Glutamatergic neuron (in vitro differentiated cells): ENCODE measurements around the gene EFEMP1. TPM values are rescaled to one million over a fixed set of nuclear protein-coding genes. Genes with fewer than 3 reads are reported as not detected.
A peak's percentile ranks its signal among the peaks of the same experiment; 100 is the strongest.

Experiments
- DNase-seq: peaks from one replicate; pipeline ENCODE4 v3.0.0; 2022
- H3K27ac Mint-ChIP-seq: one replicate; pipeline ENCODE4 v1.8.0; 2020; ENCODE audit warnings: mild to moderate bottlenecking, mixed read lengths, inconsistent platforms; ENCODE audit not compliant: unreplicated experiment
- H3K27me3 Mint-ChIP-seq: one replicate; pipeline ENCODE4 v1.8.0; 2020; ENCODE audit warnings: mild to moderate bottlenecking, moderate library complexity, mixed read lengths, inconsistent platforms; ENCODE audit not compliant: unreplicated experiment
- H3K36me3 Mint-ChIP-seq: one replicate; pipeline ENCODE4 v1.8.0; 2020; ENCODE audit warnings: mild to moderate bottlenecking, mixed read lengths, inconsistent platforms; ENCODE audit not compliant: unreplicated experiment
- H3K4me1 Mint-ChIP-seq: one replicate; pipeline ENCODE4 v1.8.0; 2020; ENCODE audit warnings: mild to moderate bottlenecking, low read depth, mixed read lengths, inconsistent platforms; ENCODE audit not compliant: unreplicated experiment
- H3K4me3 Mint-ChIP-seq: one replicate; pipeline ENCODE4 v1.8.0; 2020; ENCODE audit warnings: mild to moderate bottlenecking, mixed read lengths, inconsistent platforms; ENCODE audit not compliant: unreplicated experiment
- H3K9me3 Mint-ChIP-seq: one replicate; pipeline ENCODE4 v1.8.0; 2020; ENCODE audit warnings: mild to moderate bottlenecking, moderate library complexity, mixed read lengths, inconsistent platforms; ENCODE audit not compliant: unreplicated experiment
- CTCF ChIP-seq: fragments of 200-600 bp; sonication (generic); IDR thresholded peaks from one replicate; pipeline ENCODE4 v1.5.0; 2021; ENCODE audit not compliant: partially characterized antibody, unreplicated experiment
- total RNA-seq: library from RNA; stranded (reverse); fragmentation: NEBNext Ultra II Directional; extraction: Animal tissue kit (Norgen Biotek cat#: 25700); gene quantifications from one replicate; pipeline ENCODE4 v1.2.1, GENCODE V29; 2021; ENCODE audit not compliant: unreplicated experiment

The EFEMP1 gene
- total RNA-seq, 1 donor from 2014 or later: 1.2 TPM

- no peak for TF ChIP-seq CTCF
- Mint-ChIP-seq H3K27ac (no peak overlapping the region), H3K4me1 (peaks cover 2% of the 10 kb centered on the region), H3K36me3 (no peaks in the 10 kb centered on the region), H3K9me3 (no peaks in the 10 kb centered on the region), H3K27me3 (peaks cover 2% of the 10 kb centered on the region), H3K4me3 (no peak overlapping the region)
- no peak for DNase-seq
Measured at GRCh38 chr2:55926974-55927373, 3.4 kb upstream of the EFEMP1 start.

GRCh38 chr2:55926246-55926645, 2.7 kb upstream of the EFEMP1 start:
- Mint-ChIP-seq H3K4me3 (no peak overlapping the region), H3K27ac (no peak overlapping the region), H3K27me3 (peaks cover 4% of the 10 kb centered on the region), H3K9me3 (no peaks in the 10 kb centered on the region), H3K36me3 (no peaks in the 10 kb centered on the region), H3K4me1 (peaks cover 2% of the 10 kb centered on the region)
- DNase-seq: no peak
- TF ChIP-seq CTCF: no peak

GRCh38 chr2:55923982-55924321, 370 bp upstream of the EFEMP1 start:
- Mint-ChIP-seq H3K9me3 (no peaks in the 10 kb centered on the region), H3K36me3 (no peaks in the 10 kb centered on the region), H3K27ac (no peak overlapping the region), H3K27me3 (peaks cover 4% of the 10 kb centered on the region), H3K4me3 (peak overlapping the region; percentile 89), H3K4me1 (peaks cover 2% of the 10 kb centered on the region)
- no peak for TF ChIP-seq CTCF
- no peak for DNase-seq

GRCh38 chr2:55922291-55922907, 1.2 kb downstream of the EFEMP1 start:
- Mint-ChIP-seq H3K27me3 (peaks cover 4% of the 10 kb centered on the region), H3K4me1 (peaks cover 2% of the 10 kb centered on the region), H3K4me3 (peak overlapping the region; percentile 89), H3K27ac (no peak overlapping the region), H3K36me3 (no peaks in the 10 kb centered on the region), H3K9me3 (no peaks in the 10 kb centered on the region)
- TF ChIP-seq CTCF: no peak
- no peak for DNase-seq

- peaks cover 4% of the 10 kb centered on the region for H3K27me3 Mint-ChIP-seq
- no peaks in the 10 kb centered on the region for H3K36me3 Mint-ChIP-seq
- DNase-seq: no peak
- no peak overlapping the region for H3K27ac Mint-ChIP-seq
- no peak for TF ChIP-seq CTCF
- H3K4me1 Mint-ChIP-seq: peaks cover 2% of the 10 kb centered on the region
- H3K4me3 Mint-ChIP-seq: no peak overlapping the region
- no peaks in the 10 kb centered on the region for H3K9me3 Mint-ChIP-seq
Measured at GRCh38 chr2:55919574-55919973, 4.0 kb downstream of the EFEMP1 start.
